ENCODE data around the gene ZDHHC23.

Gene ZDHHC23

GRCh38 chr3:113947372-113948014 is at the start of gene ZDHHC23:
Gene ZDHHC23 (plus strand): TSS chr3:113948013. CDS start chr3:113948803, 790 bp downstream.
- Histone ChIP-seq H3K9ac (peak within 1 kb of the TSS; percentile 42; the same call in 1 of the 2 replicates), H3K4me3 (IDR thresholded peaks at IDR 0.05; ENCODE audit: insufficient read depth, low read depth, low read length) (peak within 1 kb of the TSS; percentile 90), H3K79me2 (ENCODE audit: insufficient read depth, low read depth) (no peaks in the 10 kb centered on the region), H2AFZ (ENCODE audit: low read depth) (peak within 1 kb of the TSS; percentile 88), H3K4me2 (peak within 1 kb of the TSS; percentile 71), H4K20me1 (ENCODE audit: insufficient read depth) (no peaks in the 10 kb centered on the region), H3K27ac (no peak within 1 kb of the TSS; the same call in 1 of the 2 replicates), H3K27me3 (ENCODE audit: insufficient read depth, low read depth) (no peaks in the 10 kb centered on the region), H3K36me3 (ENCODE audit: insufficient read depth) (no peaks in the 10 kb centered on the region), H3K4me1 (ENCODE audit: low read depth, poor library complexity, severe bottlenecking) (peaks cover 23% of the 10 kb centered on the region)
- TF ChIP-seq CTCF (conservative IDR thresholded peaks at IDR 0.05; ENCODE audit: low read depth, low read length): no peak

- H3K79me2 ChIP-seq (ENCODE audit: insufficient read depth, low read depth): no peaks in the 10 kb centered on the region
- H3K4me3 ChIP-seq (IDR thresholded peaks at IDR 0.05; ENCODE audit: insufficient read depth, low read depth, low read length): no peak overlapping the region
- H4K20me1 ChIP-seq (ENCODE audit: insufficient read depth): no peaks in the 10 kb centered on the region
- no peak overlapping the region for H3K9ac ChIP-seq
- H2AFZ ChIP-seq (ENCODE audit: low read depth): no peak overlapping the region
- no peak overlapping the region for H3K4me2 ChIP-seq
- H3K36me3 ChIP-seq (ENCODE audit: insufficient read depth): no peaks in the 10 kb centered on the region
- TF ChIP-seq CTCF (conservative IDR thresholded peaks at IDR 0.05; ENCODE audit: low read depth, low read length): no peak
- no peaks in the 10 kb centered on the region for H3K27me3 ChIP-seq (ENCODE audit: insufficient read depth, low read depth)
- H3K27ac ChIP-seq: no peak overlapping the region
- no peaks in the 10 kb centered on the region for H3K4me1 ChIP-seq (ENCODE audit: low read depth, poor library complexity, severe bottlenecking)
These were observed 48.9 kb upstream of the ZDHHC23 start for GRCh38 chr3:113898892-113899291.

GRCh38 chr3:113906568-113907140 is 41.2 kb upstream of the ZDHHC23 start:
- Histone ChIP-seq H3K27me3 (ENCODE audit: insufficient read depth, low read depth) (no peaks in the 10 kb centered on the region), H3K79me2 (ENCODE audit: insufficient read depth, low read depth) (no peaks in the 10 kb centered on the region), H3K9ac (no peak overlapping the region), H3K4me3 (IDR thresholded peaks at IDR 0.05; ENCODE audit: insufficient read depth, low read depth, low read length) (no peak overlapping the region), H3K27ac (no peak overlapping the region), H2AFZ (ENCODE audit: low read depth) (no peak overlapping the region), H3K4me2 (no peak overlapping the region), H3K36me3 (ENCODE audit: insufficient read depth) (no peaks in the 10 kb centered on the region), H4K20me1 (ENCODE audit: insufficient read depth) (no peaks in the 10 kb centered on the region), H3K4me1 (ENCODE audit: low read depth, poor library complexity, severe bottlenecking) (no peaks in the 10 kb centered on the region)
- no peak for TF ChIP-seq CTCF (conservative IDR thresholded peaks at IDR 0.05; ENCODE audit: low read depth, low read length)

GRCh38 chr3:113908133-113908532 is 39.7 kb upstream of the ZDHHC23 start:
- no peaks in the 10 kb centered on the region for H3K36me3 ChIP-seq (ENCODE audit: insufficient read depth)
- H3K4me1 ChIP-seq (ENCODE audit: low read depth, poor library complexity, severe bottlenecking): peaks cover 8% of the 10 kb centered on the region
- no peak overlapping the region for H3K4me2 ChIP-seq
- no peaks in the 10 kb centered on the region for H3K27me3 ChIP-seq (ENCODE audit: insufficient read depth, low read depth)
- H3K27ac ChIP-seq: no peak overlapping the region
- no peaks in the 10 kb centered on the region for H3K79me2 ChIP-seq (ENCODE audit: insufficient read depth, low read depth)
- no peak overlapping the region for H3K9ac ChIP-seq
- no peak overlapping the region for H3K4me3 ChIP-seq (IDR thresholded peaks at IDR 0.05; ENCODE audit: insufficient read depth, low read depth, low read length)
- H4K20me1 ChIP-seq (ENCODE audit: insufficient read depth): no peaks in the 10 kb centered on the region
- no peak overlapping the region for H2AFZ ChIP-seq (ENCODE audit: low read depth)
- no peak for TF ChIP-seq CTCF (conservative IDR thresholded peaks at IDR 0.05; ENCODE audit: low read depth, low read length)

Data from KMS-11 (cell line).